Loucy (cell line): ENCODE measurements around the gene MRO.

Experiments used
- EZH2phosphoT487 ChIP-seq: fragments of 200-600 bp; IDR thresholded peaks from 2 replicates; pipeline ENCODE4 v1.6.1; 2018; ENCODE audit warnings: antibody characterized with exemption, mild to moderate bottlenecking, moderate library complexity, borderline replicate concordance
- TF ChIP-seq, protein P1 (sequence below): fragments of 200-600 bp; sonication (generic); conservative IDR thresholded peaks from 2 replicates; pipeline ENCODE4 v1.5.1; 2014; ENCODE audit warnings: mild to moderate bottlenecking, antibody characterized with exemption, low read length

GRCh38 chr18:50745945-50746344, 73.9 kb downstream of the MRO start:
- TF ChIP-seq, protein P1, sequence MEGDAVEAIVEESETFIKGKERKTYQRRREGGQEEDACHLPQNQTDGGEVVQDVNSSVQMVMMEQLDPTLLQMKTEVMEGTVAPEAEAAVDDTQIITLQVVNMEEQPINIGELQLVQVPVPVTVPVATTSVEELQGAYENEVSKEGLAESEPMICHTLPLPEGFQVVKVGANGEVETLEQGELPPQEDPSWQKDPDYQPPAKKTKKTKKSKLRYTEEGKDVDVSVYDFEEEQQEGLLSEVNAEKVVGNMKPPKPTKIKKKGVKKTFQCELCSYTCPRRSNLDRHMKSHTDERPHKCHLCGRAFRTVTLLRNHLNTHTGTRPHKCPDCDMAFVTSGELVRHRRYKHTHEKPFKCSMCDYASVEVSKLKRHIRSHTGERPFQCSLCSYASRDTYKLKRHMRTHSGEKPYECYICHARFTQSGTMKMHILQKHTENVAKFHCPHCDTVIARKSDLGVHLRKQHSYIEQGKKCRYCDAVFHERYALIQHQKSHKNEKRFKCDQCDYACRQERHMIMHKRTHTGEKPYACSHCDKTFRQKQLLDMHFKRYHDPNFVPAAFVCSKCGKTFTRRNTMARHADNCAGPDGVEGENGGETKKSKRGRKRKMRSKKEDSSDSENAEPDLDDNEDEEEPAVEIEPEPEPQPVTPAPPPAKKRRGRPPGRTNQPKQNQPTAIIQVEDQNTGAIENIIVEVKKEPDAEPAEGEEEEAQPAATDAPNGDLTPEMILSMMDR: no peak
- TF ChIP-seq EZH2phosphoT487: no peak
